Bronchial epithelial cell (primary cell): ENCODE results near the gene PEX1. TPM values are rescaled to one million over a fixed set of nuclear protein-coding genes. Genes with fewer than 3 reads are reported as not detected.
"Not testable (repeated sequence)": the region's sequence is repeated elsewhere in the genome, so short reads cannot be mapped to it uniquely, and the experiment has no call there.

Experiments
- DNase-seq: peaks from one replicate; pipeline ENCODE4 v3.0.0-alpha.2; 2010; ENCODE audit warnings: low read depth
- FAIRE-seq: peaks from 2 replicates; lab custom pipeline; 2011; peaks lifted over from hg19 to GRCh38; lab: Jason Lieb, UNC
- H3K27me3 ChIP-seq: 2 replicates; pipeline ENCODE4 v1.5.1; 2011; ENCODE audit warnings: low read length; ENCODE audit not compliant: control insufficient read depth, insufficient read depth
- H3K36me3 ChIP-seq: 2 replicates; pipeline ENCODE4 v1.5.1; 2011; ENCODE audit warnings: low read length; ENCODE audit not compliant: control insufficient read depth, insufficient read depth
- H3K4me3 ChIP-seq: 2 replicates; pipeline ENCODE4 v1.5.1; 2011; ENCODE audit warnings: mild to moderate bottlenecking, low read depth, low read length, control low read depth
- CTCF ChIP-seq: IDR thresholded peaks from 2 replicates; pipeline ENCODE4 v1.5.1; 2011; ENCODE audit warnings: mild to moderate bottlenecking, moderate library complexity, low read length, control low read depth, inconsistent platforms; ENCODE audit not compliant: insufficient read depth, severe bottlenecking
- total RNA-seq: library from RNA; depleted of rRNA; stranded (reverse); fragments of >200 nt; gene quantifications from 2 replicates; pipeline ENCODE4 v1.2.1, GENCODE V29; 2014

The PEX1 gene
- total RNA-seq, 1 donor from 2014 or later, result 11.6 TPM

- Histone ChIP-seq H3K4me3 (no peak overlapping the region), H3K36me3 (peaks cover 13% of the 10 kb centered on the region), H3K27me3 (no peaks in the 10 kb centered on the region)
- TF ChIP-seq CTCF, result no peak
- no peak for FAIRE-seq
- DNase-seq, result no peak
Measured at GRCh38 chr7:92456236-92456635, 72.1 kb downstream of the PEX1 start.

- Histone ChIP-seq H3K27me3 (no peaks in the 10 kb centered on the region), H3K4me3 (no peak overlapping the region), H3K36me3 (peaks cover 18% of the 10 kb centered on the region)
- FAIRE-seq, result no peak
- no peak for DNase-seq
- TF ChIP-seq CTCF, result no peak
Measured at GRCh38 chr7:92451645-92452044, 76.7 kb downstream of the PEX1 start.

- DNase-seq, result peak; percentile 81
Measured at GRCh38 chr7:92448205-92448747, 80.0 kb downstream of the PEX1 start.

GRCh38 chr7:92447345-92448204 lies 80.7 kb downstream of the PEX1 start, which contains the start of gene GATAD1:
GATAD1 (plus strand) TSS chr7:92447482; CDS start chr7:92447730, 248 bp downstream.
- no peaks in the 10 kb centered on the region for H3K27me3 ChIP-seq
- peaks cover 7% of the 10 kb centered on the region for H3K36me3 ChIP-seq
- peak; percentile 87 for TF ChIP-seq CTCF
- FAIRE-seq (no peak), DNase-seq (peak; percentile 77)
- peak within 1 kb of the TSS; percentile 86 for H3K4me3 ChIP-seq

More at GRCh38 chr7:92448205-92448747, 80.0 kb downstream of the PEX1 start:
- Histone ChIP-seq H3K4me3 (peak overlapping the region; percentile 86), H3K27me3 (no peaks in the 10 kb centered on the region), H3K36me3 (peaks cover 9% of the 10 kb centered on the region)
- TF ChIP-seq CTCF, result peak; percentile 43
- FAIRE-seq, result no peak

GRCh38 chr7:92446869-92447344 lies 81.4 kb downstream of the PEX1 start:
- no peaks in the 10 kb centered on the region for H3K27me3 ChIP-seq
- peak overlapping the region; percentile 86 for H3K4me3 ChIP-seq
- TF ChIP-seq CTCF, result no peak
- peaks cover 6% of the 10 kb centered on the region for H3K36me3 ChIP-seq
- DNase-seq (no peak), FAIRE-seq (no peak)

- not testable (repeated sequence) for H3K4me3 ChIP-seq, H3K27me3 ChIP-seq, DNase-seq, H3K36me3 ChIP-seq, FAIRE-seq
Measured at GRCh38 chr7:92442720-92443119, 85.6 kb downstream of the PEX1 start.
